ENCODE data around the gene EFNB1. TPM values are rescaled to one million over a fixed set of nuclear protein-coding genes. Genes with fewer than 3 reads are reported as not detected.

The EFNB1 gene
- total and polyA plus RNA-seq, 4 donors: 30.4 to 58.7 (median 40.4) TPM

GRCh38 chrX:68832101-68832416, 3.2 kb downstream of the EFNB1 start:
- ATAC-seq (ENCODE audit: insufficient read depth, low FRiP score) (no peak), DNase-seq (peak; percentile 64 to 78 (median 65))
- 7 to 18% methylated on average over 6 to 11 of the region's 11 CpGs for WGBS, 2 donors
- Histone ChIP-seq H3K9ac (ENCODE audit: insufficient read depth in 1 of 2, low read length in 2 of 2) (peak overlapping the region; percentile 8 to 65), H3K27ac (ENCODE audit: low read depth in 1 of 2, low read length in 1 of 2) (peak overlapping the region; percentile 3 to 6), H3K9me3 (ENCODE audit: control insufficient read depth in 4 of 4, insufficient read depth in 3 of 4, low read length in 3 of 4) (no peaks in the 10 kb centered on the region), H3K4me3 (peak overlapping the region; percentile 36), H3K27me3 (ENCODE audit: control insufficient read depth in 3 of 3, insufficient read depth in 3 of 3, low read length in 2 of 3) (peaks cover 0 to 2% (median 0%) of the 10 kb centered on the region in 3 donors), H3K36me3 (ENCODE audit: control insufficient read depth in 4 of 4, insufficient read depth in 4 of 4, low read length in 4 of 4) (peaks cover 0 to 3% (median 0%) of the 10 kb centered on the region in 4 donors), H3K4me1 (ENCODE audit: control insufficient read depth in 5 of 5, insufficient read depth in 5 of 5, low read length in 5 of 5) (peaks cover 0 to 11% (median 3%) of the 10 kb centered on the region in 5 donors)
- no peak for TF ChIP-seq CTCF (IDR thresholded peaks at IDR 0.05; ENCODE audit: control extremely low read depth, extremely low read depth)

GRCh38 chrX:68832516-68833447, 4.0 kb downstream of the EFNB1 start:
- DNase-seq (peak; percentile 11 to 35 (median 14)), ATAC-seq (ENCODE audit: insufficient read depth, low FRiP score) (no peak)
- peaks cover 0 to 2% (median 0%) of the 10 kb centered on the region in 3 donors for H3K27me3 ChIP-seq (ENCODE audit: control insufficient read depth in 3 of 3, insufficient read depth in 3 of 3, low read length in 2 of 3)
- peak overlapping the region; percentile 8 to 65 for H3K9ac ChIP-seq (ENCODE audit: insufficient read depth in 1 of 2, low read length in 2 of 2)
- peak overlapping the region in 1 of 2 donors; percentile 3 for H3K27ac ChIP-seq (ENCODE audit: low read depth in 1 of 2, low read length in 1 of 2)
- peaks cover 0 to 11% (median 3%) of the 10 kb centered on the region in 5 donors for H3K4me1 ChIP-seq (ENCODE audit: control insufficient read depth in 5 of 5, insufficient read depth in 5 of 5, low read length in 5 of 5)
- WGBS, 2 donors: 53 to 74% methylated on average over 12 of the region's 12 CpGs
- peak overlapping the region; percentile 27 for H3K4me3 ChIP-seq
- no peak for TF ChIP-seq CTCF (IDR thresholded peaks at IDR 0.05; ENCODE audit: control extremely low read depth, extremely low read depth)
- no peaks in the 10 kb centered on the region for H3K9me3 ChIP-seq (ENCODE audit: control insufficient read depth in 4 of 4, insufficient read depth in 3 of 4, low read length in 3 of 4)
- H3K36me3 ChIP-seq (ENCODE audit: control insufficient read depth in 4 of 4, insufficient read depth in 4 of 4, low read length in 4 of 4): peaks cover 0 to 3% (median 0%) of the 10 kb centered on the region in 4 donors

GRCh38 chrX:68833448-68833805, 4.6 kb downstream of the EFNB1 start:
- Histone ChIP-seq H3K9ac (ENCODE audit: insufficient read depth in 1 of 2, low read length in 2 of 2) (no peak overlapping the region), H3K4me1 (ENCODE audit: control insufficient read depth in 5 of 5, insufficient read depth in 5 of 5, low read length in 5 of 5) (peaks cover 0 to 11% (median 3%) of the 10 kb centered on the region in 5 donors), H3K36me3 (ENCODE audit: control insufficient read depth in 4 of 4, insufficient read depth in 4 of 4, low read length in 4 of 4) (peaks cover 0 to 3% (median 0%) of the 10 kb centered on the region in 4 donors), H3K9me3 (ENCODE audit: control insufficient read depth in 4 of 4, insufficient read depth in 3 of 4, low read length in 3 of 4) (no peaks in the 10 kb centered on the region), H3K4me3 (no peak overlapping the region), H3K27me3 (ENCODE audit: control insufficient read depth in 3 of 3, insufficient read depth in 3 of 3, low read length in 2 of 3) (peaks cover 0 to 2% (median 0%) of the 10 kb centered on the region in 3 donors), H3K27ac (ENCODE audit: low read depth in 1 of 2, low read length in 1 of 2) (peak overlapping the region in 1 of 2 donors; percentile 10)
- DNase-seq (no peak), ATAC-seq (ENCODE audit: insufficient read depth, low FRiP score) (no peak)
- WGBS, 2 donors: 83 to 92% methylated on average over 5 to 6 of the region's 6 CpGs
- TF ChIP-seq CTCF (IDR thresholded peaks at IDR 0.05; ENCODE audit: control extremely low read depth, extremely low read depth): no peak
